Type B pancreatic cell (in vitro differentiated cells): Measurements from ENCODE around the gene UBAC2. TPM values are rescaled to one million over a fixed set of nuclear protein-coding genes. Genes with fewer than 3 reads are reported as not detected.

Experiments
- DNase-seq: peaks from one replicate; pipeline ENCODE4 v3.0.0; 2021; ENCODE audit warnings: mixed read lengths; ENCODE audit not compliant: unreplicated experiment; ENCODE audit errors: extremely low spot score
- H3K27ac Mint-ChIP-seq: 2 replicates; pipeline ENCODE4 v1.8.0; 2021; ENCODE audit warnings: mild to moderate bottlenecking, mixed read lengths
- H3K27me3 Mint-ChIP-seq: 2 replicates; pipeline ENCODE4 v1.8.0; 2021; ENCODE audit warnings: mixed read lengths
- H3K36me3 Mint-ChIP-seq: 2 replicates; pipeline ENCODE4 v1.8.0; 2021; ENCODE audit warnings: mixed read lengths
- H3K4me1 Mint-ChIP-seq: one replicate; pipeline ENCODE4 v1.8.0; 2021; ENCODE audit warnings: mixed read lengths; ENCODE audit not compliant: unreplicated experiment
- H3K4me3 Mint-ChIP-seq: 2 replicates; pipeline ENCODE4 v1.8.0; 2021; ENCODE audit warnings: mild to moderate bottlenecking, mixed read lengths
- H3K9me3 Mint-ChIP-seq: 2 replicates; pipeline ENCODE4 v1.8.0; 2021; ENCODE audit warnings: mixed read lengths
- total RNA-seq: library from RNA; stranded (reverse); gene quantifications from 2 replicates; pipeline ENCODE4 v1.2.1, GENCODE V29; 2021; ENCODE audit warnings: low replicate concordance
- TF ChIP-seq, protein P1 (sequence below): fragments of 200-600 bp; sonication (generic); conservative IDR thresholded peaks from 2 replicates; pipeline ENCODE4 v1.5.0; 2021; ENCODE audit warnings: antibody characterized with exemption, mild to moderate bottlenecking

Gene UBAC2
- total RNA-seq, 1 donor from 2014 or later, result 66.0 TPM

DNA sequence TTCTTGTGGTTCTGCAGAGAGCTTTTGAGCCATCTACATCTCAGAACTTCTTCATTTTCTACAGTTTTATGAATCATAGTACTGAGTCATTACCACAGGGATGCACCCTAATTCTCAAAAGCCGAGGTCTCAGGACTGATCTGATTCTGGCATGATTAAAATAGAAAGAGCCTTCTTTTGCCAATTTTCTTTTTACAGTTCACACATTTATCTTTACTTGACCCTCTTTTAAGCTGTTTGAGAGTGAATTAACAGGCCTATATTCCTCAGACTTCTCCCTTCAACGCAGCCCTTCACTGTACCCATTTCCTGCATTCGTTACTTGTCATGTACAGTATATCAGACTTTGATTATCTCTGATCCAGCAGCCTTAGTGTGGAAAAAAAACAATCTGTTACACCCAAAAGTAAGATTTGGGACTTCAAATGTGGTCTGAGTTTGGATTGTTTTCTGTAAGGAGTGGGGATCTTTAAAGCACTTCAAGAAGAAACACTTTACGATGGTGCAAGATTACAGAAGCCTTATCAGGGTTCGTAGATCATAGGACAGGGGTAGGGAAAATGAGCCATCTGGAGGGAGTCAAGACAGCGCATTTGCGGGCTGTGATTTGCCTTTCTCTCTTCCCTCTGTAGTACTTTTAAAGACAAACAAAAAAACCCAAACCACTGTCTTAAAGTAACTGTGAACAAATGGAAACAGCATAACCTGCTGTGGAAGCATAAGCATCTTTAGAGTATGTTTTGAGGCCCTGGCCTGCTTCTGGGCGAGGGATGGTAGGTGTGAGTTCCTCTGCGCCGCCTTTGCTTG is 121.8 kb downstream of the UBAC2 start:
- DNase-seq, result no peak
- TF ChIP-seq, protein P1, sequence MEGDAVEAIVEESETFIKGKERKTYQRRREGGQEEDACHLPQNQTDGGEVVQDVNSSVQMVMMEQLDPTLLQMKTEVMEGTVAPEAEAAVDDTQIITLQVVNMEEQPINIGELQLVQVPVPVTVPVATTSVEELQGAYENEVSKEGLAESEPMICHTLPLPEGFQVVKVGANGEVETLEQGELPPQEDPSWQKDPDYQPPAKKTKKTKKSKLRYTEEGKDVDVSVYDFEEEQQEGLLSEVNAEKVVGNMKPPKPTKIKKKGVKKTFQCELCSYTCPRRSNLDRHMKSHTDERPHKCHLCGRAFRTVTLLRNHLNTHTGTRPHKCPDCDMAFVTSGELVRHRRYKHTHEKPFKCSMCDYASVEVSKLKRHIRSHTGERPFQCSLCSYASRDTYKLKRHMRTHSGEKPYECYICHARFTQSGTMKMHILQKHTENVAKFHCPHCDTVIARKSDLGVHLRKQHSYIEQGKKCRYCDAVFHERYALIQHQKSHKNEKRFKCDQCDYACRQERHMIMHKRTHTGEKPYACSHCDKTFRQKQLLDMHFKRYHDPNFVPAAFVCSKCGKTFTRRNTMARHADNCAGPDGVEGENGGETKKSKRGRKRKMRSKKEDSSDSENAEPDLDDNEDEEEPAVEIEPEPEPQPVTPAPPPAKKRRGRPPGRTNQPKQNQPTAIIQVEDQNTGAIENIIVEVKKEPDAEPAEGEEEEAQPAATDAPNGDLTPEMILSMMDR, result no peak
- H3K4me3 Mint-ChIP-seq, result no peak overlapping the region
- no peaks in the 10 kb centered on the region for H3K4me1 Mint-ChIP-seq
- H3K9me3 Mint-ChIP-seq, result no peaks in the 10 kb centered on the region
- H3K27me3 Mint-ChIP-seq, result no peaks in the 10 kb centered on the region
- H3K27ac Mint-ChIP-seq, result no peak overlapping the region
- H3K36me3 Mint-ChIP-seq, result peaks cover 20% of the 10 kb centered on the region

DNA sequence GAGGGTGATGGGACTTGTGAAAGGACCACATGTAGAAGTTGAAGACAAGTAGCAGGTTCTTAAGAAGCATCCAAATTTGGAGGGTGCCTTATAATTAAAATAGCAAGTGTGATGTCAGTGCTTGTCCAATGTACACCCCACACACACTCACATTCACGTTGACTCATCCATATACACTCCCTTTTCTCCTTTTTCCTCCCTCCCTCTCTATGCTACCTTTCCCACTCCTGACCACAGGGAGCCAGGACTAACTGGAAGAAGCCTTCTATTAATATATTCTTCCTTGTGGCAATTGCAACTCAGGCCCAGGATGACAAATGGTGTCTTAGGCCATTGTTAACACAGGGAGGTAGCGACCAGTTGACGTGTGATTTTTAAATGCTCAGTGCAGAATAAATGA is 122.8 kb downstream of the UBAC2 start:
- no peaks in the 10 kb centered on the region for H3K4me1 Mint-ChIP-seq
- no peaks in the 10 kb centered on the region for H3K27me3 Mint-ChIP-seq
- H3K27ac Mint-ChIP-seq, result no peak overlapping the region
- H3K36me3 Mint-ChIP-seq, result peaks cover 20% of the 10 kb centered on the region
- H3K4me3 Mint-ChIP-seq, result no peak overlapping the region
- no peaks in the 10 kb centered on the region for H3K9me3 Mint-ChIP-seq
- TF ChIP-seq, protein P1, result no peak
- DNase-seq, result no peak

DNA sequence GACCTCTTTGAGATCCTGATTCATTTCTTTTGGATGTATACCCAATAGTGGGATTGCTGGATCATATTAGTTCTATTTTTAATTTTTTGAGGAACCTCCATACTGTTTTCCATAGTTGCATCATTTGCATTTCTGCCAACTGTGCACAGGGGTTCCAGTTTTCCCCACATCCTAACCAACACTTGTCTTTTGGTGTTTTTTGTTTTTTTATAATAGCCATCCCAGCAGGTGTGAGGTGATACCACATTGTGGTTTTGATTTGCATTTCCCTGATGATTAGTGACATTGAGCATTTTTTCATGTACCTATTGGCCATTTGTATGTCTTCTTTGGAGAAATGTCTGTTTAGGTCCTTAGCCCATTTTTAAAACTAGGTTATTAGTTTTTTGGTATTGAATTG is 125.4 kb downstream of the UBAC2 start:
- Mint-ChIP-seq H3K36me3 (peaks cover 25% of the 10 kb centered on the region), H3K4me1 (no peaks in the 10 kb centered on the region), H3K9me3 (no peaks in the 10 kb centered on the region), H3K27me3 (no peaks in the 10 kb centered on the region), H3K27ac (no peak overlapping the region), H3K4me3 (no peak overlapping the region)
- TF ChIP-seq, protein P1, result no peak
- DNase-seq, result no peak

DNA sequence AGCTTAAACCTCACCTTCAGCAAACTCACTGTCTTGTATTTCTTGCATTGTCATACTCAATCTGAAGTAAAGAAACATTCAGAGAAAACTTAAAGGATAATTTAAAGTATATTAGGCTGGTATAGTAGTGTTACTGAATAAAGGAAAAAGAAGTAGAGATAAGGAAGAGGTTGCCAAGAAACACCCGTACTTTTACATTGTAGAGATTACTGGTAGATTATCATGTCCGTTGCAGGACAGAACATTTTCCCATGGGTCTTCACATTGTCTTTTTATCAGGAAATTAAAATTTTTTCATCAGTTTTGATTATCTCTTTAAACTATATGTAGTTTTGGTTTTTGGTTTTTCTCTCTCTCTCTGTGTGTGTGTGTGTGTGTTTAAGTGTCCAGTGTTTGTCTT is 126.5 kb downstream of the UBAC2 start:
- Mint-ChIP-seq H3K36me3 (peaks cover 31% of the 10 kb centered on the region), H3K27ac (no peak overlapping the region), H3K27me3 (no peaks in the 10 kb centered on the region), H3K4me1 (no peaks in the 10 kb centered on the region), H3K4me3 (no peak overlapping the region), H3K9me3 (no peaks in the 10 kb centered on the region)
- DNase-seq, result no peak
- TF ChIP-seq, protein P1, result no peak

DNA sequence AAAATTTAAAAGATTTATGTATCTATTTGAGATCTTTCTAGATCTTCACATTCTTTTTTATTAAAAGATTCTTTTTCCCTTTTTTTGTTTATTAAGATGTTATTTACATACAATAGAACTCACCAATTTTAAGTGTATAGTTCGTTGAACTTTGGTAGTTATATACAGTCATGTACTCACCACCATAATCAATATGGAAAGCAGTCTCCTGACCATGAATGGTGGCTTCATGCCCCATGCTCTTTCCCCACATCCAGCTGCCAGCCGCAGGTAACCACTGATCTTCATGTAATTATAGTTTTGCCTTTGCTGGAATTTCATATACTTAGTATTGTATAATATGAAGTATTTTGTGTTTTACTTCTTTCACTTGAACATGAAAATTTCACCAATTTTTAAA is 127.1 kb downstream of the UBAC2 start:
- Mint-ChIP-seq H3K4me3 (no peak overlapping the region), H3K9me3 (no peaks in the 10 kb centered on the region), H3K27ac (no peak overlapping the region), H3K36me3 (peaks cover 31% of the 10 kb centered on the region), H3K27me3 (no peaks in the 10 kb centered on the region), H3K4me1 (no peaks in the 10 kb centered on the region)
- TF ChIP-seq, protein P1, result no peak
- no peak for DNase-seq
